ENCODE measurements around the gene NAPSA.

The NAPSA gene

DNA sequence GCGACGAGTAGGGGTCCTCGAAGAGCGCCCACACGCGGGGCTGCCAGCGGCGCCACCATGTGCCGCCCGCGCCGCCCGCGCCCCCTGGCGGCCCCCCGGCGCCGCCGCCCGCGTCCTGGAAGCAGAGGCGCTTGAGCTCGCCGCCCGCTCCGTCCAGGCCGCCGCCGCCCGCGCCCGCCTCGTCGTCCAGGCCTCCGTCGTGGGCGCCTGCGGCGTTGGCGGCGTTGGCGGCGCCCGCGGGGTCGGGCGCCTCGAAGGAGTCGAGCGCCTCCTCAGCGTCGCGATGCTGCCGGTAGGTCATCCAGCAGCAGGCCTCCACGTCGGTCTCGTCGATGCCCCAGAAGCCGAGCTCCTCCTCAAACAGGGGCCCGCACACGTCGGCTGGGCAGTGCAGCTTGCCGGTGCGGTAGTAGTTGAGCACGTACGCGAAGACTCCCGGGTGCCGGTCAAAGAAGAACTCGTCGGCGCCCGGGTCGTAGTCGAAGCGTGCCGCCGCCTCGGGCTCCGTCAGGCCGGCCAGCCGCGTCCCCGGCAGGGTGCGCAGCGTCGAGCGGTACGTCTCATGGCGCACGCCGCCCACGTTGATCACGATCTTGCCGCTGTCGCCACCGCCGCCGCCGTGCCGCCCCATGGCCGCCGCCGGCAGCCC, 37.1 kb downstream of the NAPSA start:
- Mint-ChIP-seq H3K27ac (no peak overlapping the region), H3K4me1 (peaks cover 64% of the 10 kb centered on the region), H3K36me3 (ENCODE audit: low read depth) (peaks cover 5% of the 10 kb centered on the region), H3K27me3 (ENCODE audit: low read depth, poor library complexity) (peaks cover 36% of the 10 kb centered on the region), H3K4me3 (peak overlapping the region; percentile 40), H3K9me3 (peaks cover 12% of the 10 kb centered on the region)
- peak; percentile 53 for DNase-seq
- TF ChIP-seq, protein P1, sequence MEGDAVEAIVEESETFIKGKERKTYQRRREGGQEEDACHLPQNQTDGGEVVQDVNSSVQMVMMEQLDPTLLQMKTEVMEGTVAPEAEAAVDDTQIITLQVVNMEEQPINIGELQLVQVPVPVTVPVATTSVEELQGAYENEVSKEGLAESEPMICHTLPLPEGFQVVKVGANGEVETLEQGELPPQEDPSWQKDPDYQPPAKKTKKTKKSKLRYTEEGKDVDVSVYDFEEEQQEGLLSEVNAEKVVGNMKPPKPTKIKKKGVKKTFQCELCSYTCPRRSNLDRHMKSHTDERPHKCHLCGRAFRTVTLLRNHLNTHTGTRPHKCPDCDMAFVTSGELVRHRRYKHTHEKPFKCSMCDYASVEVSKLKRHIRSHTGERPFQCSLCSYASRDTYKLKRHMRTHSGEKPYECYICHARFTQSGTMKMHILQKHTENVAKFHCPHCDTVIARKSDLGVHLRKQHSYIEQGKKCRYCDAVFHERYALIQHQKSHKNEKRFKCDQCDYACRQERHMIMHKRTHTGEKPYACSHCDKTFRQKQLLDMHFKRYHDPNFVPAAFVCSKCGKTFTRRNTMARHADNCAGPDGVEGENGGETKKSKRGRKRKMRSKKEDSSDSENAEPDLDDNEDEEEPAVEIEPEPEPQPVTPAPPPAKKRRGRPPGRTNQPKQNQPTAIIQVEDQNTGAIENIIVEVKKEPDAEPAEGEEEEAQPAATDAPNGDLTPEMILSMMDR (IDR thresholded peaks at IDR 0.05), result no peak

DNA sequence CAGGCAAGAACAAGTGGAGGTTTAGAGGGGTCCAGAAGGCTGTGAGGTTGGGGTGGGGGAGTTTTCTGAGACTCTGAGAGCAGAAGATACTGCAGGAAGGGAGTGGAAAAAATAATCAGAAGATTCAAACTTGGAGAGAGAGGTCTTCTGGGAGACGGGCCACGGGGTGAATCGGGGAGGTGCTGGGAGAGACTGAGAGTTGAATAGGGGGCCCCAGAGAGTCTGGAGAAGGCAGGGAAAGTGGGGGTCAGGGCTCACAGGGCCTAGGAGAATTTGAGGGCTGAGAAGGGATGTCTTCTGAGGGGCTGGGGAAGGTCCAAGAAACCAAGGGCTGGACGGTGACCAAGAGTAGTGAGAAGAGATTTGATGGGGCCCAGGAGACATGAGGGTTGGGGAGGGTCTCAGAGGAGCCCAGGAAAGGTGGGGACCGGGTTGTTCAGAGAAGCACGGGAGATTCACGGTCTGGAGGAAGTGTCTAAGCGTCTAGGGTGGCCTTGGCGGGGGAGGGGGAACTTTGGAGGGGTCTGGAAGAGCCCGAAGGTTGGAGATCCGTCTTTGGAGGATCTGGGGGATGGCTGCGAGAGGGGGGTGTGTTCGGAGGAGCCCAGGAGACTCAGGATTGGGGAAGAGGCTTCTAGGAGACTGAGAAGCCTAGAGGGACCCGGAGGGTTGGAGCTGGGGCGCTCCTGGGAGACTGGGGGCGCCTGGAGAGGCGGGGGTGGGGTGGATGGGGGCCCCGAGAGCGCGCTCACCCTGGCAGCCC, 37.8 kb downstream of the NAPSA start:
- Mint-ChIP-seq H3K4me3 (peak overlapping the region; percentile 77), H3K27me3 (ENCODE audit: low read depth, poor library complexity) (peaks cover 36% of the 10 kb centered on the region), H3K27ac (no peak overlapping the region), H3K36me3 (ENCODE audit: low read depth) (peaks cover 5% of the 10 kb centered on the region), H3K4me1 (peaks cover 61% of the 10 kb centered on the region), H3K9me3 (peaks cover 12% of the 10 kb centered on the region)
- TF ChIP-seq, protein P1 (IDR thresholded peaks at IDR 0.05), result no peak
- no peak for DNase-seq

DNA sequence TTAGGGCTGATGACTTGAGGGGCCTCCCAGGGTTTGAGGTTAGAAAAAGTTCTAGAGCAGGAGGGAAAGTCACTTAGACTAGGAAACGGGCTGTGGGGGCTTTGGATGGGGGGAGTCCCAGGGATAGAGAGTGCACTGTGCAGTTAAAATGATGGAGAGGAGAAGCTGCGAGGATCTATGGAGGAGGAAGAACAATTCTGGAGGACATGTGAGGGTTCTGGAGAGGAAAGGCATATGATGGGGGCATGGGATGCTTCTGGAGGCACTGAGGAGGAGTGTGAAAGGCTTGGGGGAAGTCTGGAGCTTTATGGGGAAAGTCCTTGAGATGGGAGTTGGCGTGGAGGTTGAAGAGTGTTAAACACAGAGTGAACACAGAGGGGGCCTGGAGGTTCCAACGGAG, 38.4 kb downstream of the NAPSA start:
- Mint-ChIP-seq H3K4me3 (peak overlapping the region; percentile 77), H3K27me3 (ENCODE audit: low read depth, poor library complexity) (peaks cover 36% of the 10 kb centered on the region), H3K27ac (no peak overlapping the region), H3K4me1 (peaks cover 54% of the 10 kb centered on the region), H3K9me3 (peaks cover 12% of the 10 kb centered on the region), H3K36me3 (ENCODE audit: low read depth) (peaks cover 5% of the 10 kb centered on the region)
- TF ChIP-seq, protein P1 (IDR thresholded peaks at IDR 0.05), result no peak
- no peak for DNase-seq

DNA sequence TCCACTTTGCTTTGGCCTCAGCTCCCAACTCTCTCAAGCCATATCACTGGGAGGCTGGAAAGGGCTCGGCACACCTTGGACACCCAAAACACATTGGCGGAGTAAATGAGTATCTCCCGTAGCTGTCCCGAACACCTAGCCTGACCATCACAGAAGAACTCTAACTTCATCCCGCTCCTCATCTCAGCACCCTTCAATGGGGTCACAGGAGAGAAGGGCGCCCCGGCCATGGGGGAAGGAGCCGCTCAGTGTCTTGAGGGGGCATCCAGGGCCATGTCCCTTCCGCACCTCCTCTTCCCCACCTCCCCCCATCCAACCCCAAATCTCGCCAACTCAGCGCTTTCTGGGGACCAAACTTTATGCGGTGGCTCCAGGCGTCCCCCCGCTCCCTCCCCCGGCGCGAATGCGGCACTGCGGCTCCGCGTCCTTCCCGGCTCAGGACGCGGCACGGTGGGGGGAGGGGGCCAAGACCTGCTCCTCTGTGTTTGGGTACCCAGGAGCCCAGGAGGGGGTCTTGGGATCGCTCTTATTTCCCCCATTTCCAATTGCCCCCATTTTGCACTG, 39.3 kb downstream of the NAPSA start:
- TF ChIP-seq, protein P1 (IDR thresholded peaks at IDR 0.05), result no peak
- peaks cover 36% of the 10 kb centered on the region for H3K27me3 Mint-ChIP-seq (ENCODE audit: low read depth, poor library complexity)
- no peak for DNase-seq
- peaks cover 12% of the 10 kb centered on the region for H3K9me3 Mint-ChIP-seq
- peaks cover 5% of the 10 kb centered on the region for H3K36me3 Mint-ChIP-seq (ENCODE audit: low read depth)
- H3K27ac Mint-ChIP-seq, result no peak overlapping the region
- H3K4me3 Mint-ChIP-seq, result peak overlapping the region; percentile 77
- peaks cover 46% of the 10 kb centered on the region for H3K4me1 Mint-ChIP-seq

DNA sequence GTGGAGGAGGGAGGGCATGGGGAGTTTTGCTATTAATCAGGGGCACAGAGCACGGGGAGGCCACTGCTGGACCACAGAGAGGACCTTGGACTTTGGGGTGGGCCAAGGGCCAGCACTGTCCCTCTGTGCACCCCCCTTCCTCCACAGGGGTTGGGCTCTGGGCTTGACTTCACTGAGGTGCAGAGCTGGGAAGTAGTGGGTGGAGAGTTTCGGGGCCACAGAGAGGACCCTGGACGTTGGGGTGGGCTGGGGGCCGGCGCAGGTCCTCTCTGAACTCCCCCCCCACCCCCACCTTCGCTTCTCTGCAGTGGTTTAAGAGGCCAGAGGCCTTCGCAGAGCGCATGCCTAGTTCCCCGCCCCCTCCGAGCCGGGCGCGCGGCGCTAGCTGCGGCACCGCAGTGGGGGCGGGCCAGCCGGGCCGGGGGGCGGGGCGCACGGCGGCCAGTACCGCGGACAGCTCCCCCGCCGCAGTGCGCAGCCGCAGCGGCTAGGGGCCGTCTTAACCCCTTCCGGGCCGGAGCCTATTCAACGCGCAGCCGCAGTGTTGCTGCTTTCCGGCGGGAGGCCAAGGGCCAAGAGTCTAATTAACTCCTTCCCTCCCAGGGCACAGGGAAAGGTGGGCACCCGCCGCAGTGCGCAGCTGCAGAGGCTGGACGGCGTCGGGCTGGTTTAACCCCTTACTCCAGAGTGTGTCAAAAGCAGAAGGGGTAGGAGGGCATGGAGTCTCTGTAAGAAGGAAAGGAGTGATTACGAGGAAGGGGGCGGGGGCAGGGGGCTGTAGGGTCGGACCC, 39.9 kb downstream of the NAPSA start:
- Mint-ChIP-seq H3K4me1 (peaks cover 43% of the 10 kb centered on the region), H3K9me3 (peaks cover 12% of the 10 kb centered on the region), H3K4me3 (peak overlapping the region; percentile 66), H3K27me3 (ENCODE audit: low read depth, poor library complexity) (peaks cover 36% of the 10 kb centered on the region), H3K36me3 (ENCODE audit: low read depth) (peaks cover 5% of the 10 kb centered on the region), H3K27ac (no peak overlapping the region)
- peak; percentile 94 for DNase-seq
- TF ChIP-seq, protein P1 (IDR thresholded peaks at IDR 0.05), result no peak
